SK-N-SH (cell line): ENCODE data around the gene APEH. TPM values are rescaled to one million over a fixed set of nuclear protein-coding genes. Genes with fewer than 3 reads are reported as not detected.

Source experiments
- CTCF ChIA-PET: fragments of 300-600, 350-600 bp; formaldehyde crosslinking; extraction: SDS; loops from one replicate; lab custom pipeline; 2021; lab: Yijun Ruan, JAX
- POLR2A ChIA-PET: fragments of 350-600 bp; sonication (Branson Sonifier 250); formaldehyde crosslinking; extraction: SDS; loops from one replicate; lab custom pipeline; 2020; ENCODE audit warnings: antibody characterized with exemption, inconsistent platforms; lab: Yijun Ruan, JAX
- DNase-seq: peaks from one replicate; pipeline ENCODE4 v3.0.0; 2012
- H2AFZ ChIP-seq: fragments of 200-600 bp; sonication (generic); 2 replicates; pipeline ENCODE4 v1.8.1; 2016; ENCODE audit warnings: antibody characterized with exemption, mild to moderate bottlenecking, low read depth
- H3F3A ChIP-seq: fragments of 200-600 bp; sonication (generic); replicated peaks from 2 replicates; pipeline ENCODE3; 2016; ENCODE audit warnings: antibody characterized with exemption, mild to moderate bottlenecking; ENCODE audit not compliant: insufficient read depth
- H3K27ac ChIP-seq, 2 experiments: fragments of 200-500 bp in 1 of 2; fragments of 200-600 bp in 1 of 2; sonication (Bioruptor generic) in 1 of 2; sonication (generic), shearing (Covaris generic) in 1 of 2; 2 replicates each; pipeline versions ENCODE4 v1.5.1 to v1.6.1; 2014 to 2016; ENCODE audit warnings: low read depth in 2 of 2, inconsistent platforms in 1 of 2, low read length in 1 of 2, mild to moderate bottlenecking in 1 of 2, mixed read lengths in 1 of 2
- H3K27me3 ChIP-seq: fragments of 200-600 bp; sonication (generic), shearing (Covaris generic); 2 replicates; pipeline ENCODE4 v1.6.1; 2016; ENCODE audit warnings: mixed run types; ENCODE audit not compliant: insufficient read depth
- H3K36me3 ChIP-seq, 2 experiments: fragments of 200-500 bp in 1 of 2; fragments of 200-600 bp in 1 of 2; sonication (Bioruptor generic) in 1 of 2; sonication (generic) in 1 of 2; replicated peaks in 1 of 2; 2 replicates each; pipeline versions ENCODE3 to v1.5.1; 2014 to 2016; ENCODE audit warnings: low read length in 1 of 2, mild to moderate bottlenecking in 1 of 2; ENCODE audit not compliant: insufficient read depth in 2 of 2, control insufficient read depth in 1 of 2
- H3K4me1 ChIP-seq, 2 experiments: fragments of 200-500 bp in 1 of 2; fragments of 200-600 bp in 1 of 2; sonication (Bioruptor generic) in 1 of 2; sonication (generic), shearing (Covaris generic) in 1 of 2; 2 replicates each; pipeline versions ENCODE4 v1.5.1 to v1.6.1; 2014 to 2016; ENCODE audit warnings: low read depth in 1 of 2, low read length in 1 of 2, mixed run types in 1 of 2; ENCODE audit not compliant: insufficient read depth in 2 of 2, control insufficient read depth in 1 of 2
- H3K4me2 ChIP-seq: fragments of 200-600 bp; sonication (generic), shearing (Covaris generic); 2 replicates; pipeline ENCODE4 v1.6.1; 2017; ENCODE audit warnings: mixed run types
- H3K4me3 ChIP-seq, 2 experiments: fragments of 200-500 bp in 1 of 2; fragments of 200-600 bp in 1 of 2; sonication (Bioruptor generic) in 1 of 2; sonication (generic), shearing (Covaris generic) in 1 of 2; 2 replicates each; pipeline versions ENCODE4 v1.5.1 to v1.8.1; 2014 to 2016; ENCODE audit warnings: low read depth in 2 of 2, inconsistent platforms in 1 of 2, low read length in 1 of 2, mild to moderate bottlenecking in 1 of 2, mixed read lengths in 1 of 2, moderate library complexity in 1 of 2
- H3K79me2 ChIP-seq: fragments of 200-600 bp; sonication (generic); 2 replicates; pipeline ENCODE4 v1.8.1; 2017; ENCODE audit warnings: mild to moderate bottlenecking; ENCODE audit not compliant: insufficient read depth
- H3K9ac ChIP-seq: fragments of 200-600 bp; sonication (generic); 2 replicates; pipeline ENCODE4 v1.6.1; 2017; ENCODE audit warnings: mixed run types
- H3K9me2 ChIP-seq: fragments of 200-600 bp; sonication (generic); 2 replicates; pipeline ENCODE4 v1.6.1; 2017; ENCODE audit warnings: mixed run types
- H3K9me3 ChIP-seq: fragments of 200-600 bp; sonication (generic); 2 replicates; pipeline ENCODE4 v1.6.1; 2017; ENCODE audit warnings: mixed run types, mild to moderate bottlenecking, moderate library complexity
- H4K20me1 ChIP-seq: fragments of 200-600 bp; sonication (generic); 2 replicates; pipeline ENCODE4 v1.6.1; 2017; ENCODE audit warnings: mild to moderate bottlenecking, mixed run types; ENCODE audit not compliant: insufficient read depth
- CHD2 ChIP-seq: fragments of 150-350 bp; IDR thresholded peaks from 2 replicates; pipeline ENCODE4 v1.6.1; 2018; ENCODE audit warnings: low read length; ENCODE audit not compliant: partially characterized antibody
- FOXJ3 ChIP-seq: sonication (generic); formaldehyde crosslinking; IDR thresholded peaks from 2 replicates; pipeline ENCODE4 v1.5.1; 2020; ENCODE audit warnings: mild to moderate bottlenecking, missing genetic modification reagents
- FOXM1 ChIP-seq: IDR thresholded peaks from 2 replicates; pipeline ENCODE4 v1.4.0; 2012; ENCODE audit warnings: low read depth, mild to moderate bottlenecking
- JUND ChIP-seq: IDR thresholded peaks from 2 replicates; pipeline ENCODE4 v1.4.0; 2012
- NFIC ChIP-seq: IDR thresholded peaks from 2 replicates; pipeline ENCODE4 v1.4.0; 2012; ENCODE audit warnings: borderline replicate concordance
- NRF1 ChIP-seq: IDR thresholded peaks from 2 replicates; pipeline ENCODE4 v1.6.1; 2012; ENCODE audit warnings: low read depth, mild to moderate bottlenecking, low read length
- RCOR1 ChIP-seq: fragments of 150-350 bp; IDR thresholded peaks from 2 replicates; pipeline ENCODE4 v1.6.1; 2017; ENCODE audit warnings: antibody characterized with exemption, low read length
- RFX5 ChIP-seq: IDR thresholded peaks from 2 replicates; pipeline ENCODE4 v1.6.1; 2012; ENCODE audit warnings: mild to moderate bottlenecking, improper control_type of control experiment, low read length
- RXRA ChIP-seq: IDR thresholded peaks from 2 replicates; pipeline ENCODE4 v1.4.0; 2012; ENCODE audit warnings: low read depth, mild to moderate bottlenecking, borderline replicate concordance
- SIN3A ChIP-seq: IDR thresholded peaks from 2 replicates; pipeline ENCODE4 v1.6.1; 2012; ENCODE audit warnings: low read depth, mild to moderate bottlenecking, low read length, moderate library complexity, borderline replicate concordance
- SMC3 ChIP-seq: IDR thresholded peaks from 2 replicates; pipeline ENCODE4 v1.6.1; 2012; ENCODE audit warnings: low read depth, low read length, improper control_type of control experiment
- TAF1 ChIP-seq: IDR thresholded peaks from 2 replicates; pipeline ENCODE4 v1.6.1; 2012; ENCODE audit warnings: low read depth, mild to moderate bottlenecking, low read length, moderate library complexity, borderline replicate concordance
- TEAD4 ChIP-seq: IDR thresholded peaks from 2 replicates; pipeline ENCODE4 v1.4.0; 2012; ENCODE audit warnings: mild to moderate bottlenecking, borderline replicate concordance; ENCODE audit not compliant: insufficient read depth
- USF2 ChIP-seq: fragments of 150-350 bp; IDR thresholded peaks from 2 replicates; pipeline ENCODE4 v1.6.1; 2017; ENCODE audit warnings: antibody characterized with exemption, low read length, low read depth, borderline replicate concordance
- YY1 ChIP-seq: IDR thresholded peaks from 2 replicates; pipeline ENCODE4 v1.4.0; 2012; ENCODE audit warnings: low read depth, mild to moderate bottlenecking
- WGBS: methylation state at CpG from one replicate; pipeline ENCODE4 v1.1.6; 2017; ENCODE audit warnings: low lambda C conversion rate; 5-methylcytosine and 5-hydroxymethylcytosine counted together
- polyA plus RNA-seq, 3 experiments: library from polyadenylated mRNA; depleted of rRNA; stranded (reverse); fragments of >200 nt; gene quantifications; 2 replicates each; pipeline ENCODE4 v1.2.3, GENCODE V29; 2012
- TF ChIP-seq, protein P1 (sequence below): fragments of 200-600 bp; sonication (generic); IDR thresholded peaks from 2 replicates; pipeline ENCODE4 v1.6.1; 2017; ENCODE audit warnings: antibody characterized with exemption, mild to moderate bottlenecking, moderate library complexity
- TF ChIP-seq, protein P2 (sequence below): IDR thresholded peaks from 2 replicates; pipeline ENCODE4 v1.6.1; 2012; ENCODE audit warnings: mild to moderate bottlenecking, low read depth, low read length, moderate library complexity
- TF ChIP-seq, protein P3 (sequence below): IDR thresholded peaks from 2 replicates; pipeline ENCODE4; 2012

APEH gene
- polyA plus RNA-seq, 1 of the 3 experiments (the other 2 are of a cell fraction) = 112 TPM

DNA sequence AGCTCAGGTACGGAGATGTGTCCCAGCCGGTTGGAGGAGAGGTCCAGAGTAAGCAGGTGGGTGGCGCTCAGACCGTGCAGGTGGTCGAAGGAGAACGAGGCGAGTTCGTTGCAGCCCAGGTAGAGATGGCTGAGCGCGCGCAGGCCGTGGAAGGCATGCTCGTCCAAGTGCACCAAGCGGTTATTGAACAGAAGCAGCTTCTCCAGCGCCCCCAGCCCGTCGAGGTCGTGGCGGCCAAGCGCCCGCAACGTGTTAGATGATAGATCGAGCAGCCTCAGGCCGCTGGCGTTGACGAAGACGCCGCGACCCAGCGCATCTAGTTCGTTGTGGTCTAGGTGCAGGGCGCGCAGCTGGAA, 44.7 kb downstream of the APEH start:
- no peaks in the 10 kb centered on the region for H3K9me3 ChIP-seq
- H2AFZ ChIP-seq = no peak overlapping the region
- H3K4me2 ChIP-seq = peak overlapping the region; percentile 74
- H3K9me2 ChIP-seq = no peaks in the 10 kb centered on the region
- peaks cover 15% of the 10 kb centered on the region for H3K79me2 ChIP-seq
- H3F3A ChIP-seq = peaks cover 6% of the 10 kb centered on the region
- no peaks in the 10 kb centered on the region for H3K27me3 ChIP-seq
- H3K4me1 ChIP-seq = peaks cover 8 to 24% of the 10 kb centered on the region in 2 experiments; a peak in 2 of 4 replicates
- H3K4me3 ChIP-seq = peak overlapping the region; percentile 47 to 61
- no peak overlapping the region for H3K9ac ChIP-seq
- TF ChIP-seq RFX5 = no peak
- TF ChIP-seq JUND = no peak
- TF ChIP-seq, protein P1, sequence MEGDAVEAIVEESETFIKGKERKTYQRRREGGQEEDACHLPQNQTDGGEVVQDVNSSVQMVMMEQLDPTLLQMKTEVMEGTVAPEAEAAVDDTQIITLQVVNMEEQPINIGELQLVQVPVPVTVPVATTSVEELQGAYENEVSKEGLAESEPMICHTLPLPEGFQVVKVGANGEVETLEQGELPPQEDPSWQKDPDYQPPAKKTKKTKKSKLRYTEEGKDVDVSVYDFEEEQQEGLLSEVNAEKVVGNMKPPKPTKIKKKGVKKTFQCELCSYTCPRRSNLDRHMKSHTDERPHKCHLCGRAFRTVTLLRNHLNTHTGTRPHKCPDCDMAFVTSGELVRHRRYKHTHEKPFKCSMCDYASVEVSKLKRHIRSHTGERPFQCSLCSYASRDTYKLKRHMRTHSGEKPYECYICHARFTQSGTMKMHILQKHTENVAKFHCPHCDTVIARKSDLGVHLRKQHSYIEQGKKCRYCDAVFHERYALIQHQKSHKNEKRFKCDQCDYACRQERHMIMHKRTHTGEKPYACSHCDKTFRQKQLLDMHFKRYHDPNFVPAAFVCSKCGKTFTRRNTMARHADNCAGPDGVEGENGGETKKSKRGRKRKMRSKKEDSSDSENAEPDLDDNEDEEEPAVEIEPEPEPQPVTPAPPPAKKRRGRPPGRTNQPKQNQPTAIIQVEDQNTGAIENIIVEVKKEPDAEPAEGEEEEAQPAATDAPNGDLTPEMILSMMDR = no peak
- TF ChIP-seq SMC3 = no peak
- no peak for TF ChIP-seq FOXM1
- TF ChIP-seq, protein P2, sequence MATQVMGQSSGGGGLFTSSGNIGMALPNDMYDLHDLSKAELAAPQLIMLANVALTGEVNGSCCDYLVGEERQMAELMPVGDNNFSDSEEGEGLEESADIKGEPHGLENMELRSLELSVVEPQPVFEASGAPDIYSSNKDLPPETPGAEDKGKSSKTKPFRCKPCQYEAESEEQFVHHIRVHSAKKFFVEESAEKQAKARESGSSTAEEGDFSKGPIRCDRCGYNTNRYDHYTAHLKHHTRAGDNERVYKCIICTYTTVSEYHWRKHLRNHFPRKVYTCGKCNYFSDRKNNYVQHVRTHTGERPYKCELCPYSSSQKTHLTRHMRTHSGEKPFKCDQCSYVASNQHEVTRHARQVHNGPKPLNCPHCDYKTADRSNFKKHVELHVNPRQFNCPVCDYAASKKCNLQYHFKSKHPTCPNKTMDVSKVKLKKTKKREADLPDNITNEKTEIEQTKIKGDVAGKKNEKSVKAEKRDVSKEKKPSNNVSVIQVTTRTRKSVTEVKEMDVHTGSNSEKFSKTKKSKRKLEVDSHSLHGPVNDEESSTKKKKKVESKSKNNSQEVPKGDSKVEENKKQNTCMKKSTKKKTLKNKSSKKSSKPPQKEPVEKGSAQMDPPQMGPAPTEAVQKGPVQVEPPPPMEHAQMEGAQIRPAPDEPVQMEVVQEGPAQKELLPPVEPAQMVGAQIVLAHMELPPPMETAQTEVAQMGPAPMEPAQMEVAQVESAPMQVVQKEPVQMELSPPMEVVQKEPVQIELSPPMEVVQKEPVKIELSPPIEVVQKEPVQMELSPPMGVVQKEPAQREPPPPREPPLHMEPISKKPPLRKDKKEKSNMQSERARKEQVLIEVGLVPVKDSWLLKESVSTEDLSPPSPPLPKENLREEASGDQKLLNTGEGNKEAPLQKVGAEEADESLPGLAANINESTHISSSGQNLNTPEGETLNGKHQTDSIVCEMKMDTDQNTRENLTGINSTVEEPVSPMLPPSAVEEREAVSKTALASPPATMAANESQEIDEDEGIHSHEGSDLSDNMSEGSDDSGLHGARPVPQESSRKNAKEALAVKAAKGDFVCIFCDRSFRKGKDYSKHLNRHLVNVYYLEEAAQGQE = no peak
- no peak for TF ChIP-seq TAF1
- no peak for TF ChIP-seq CHD2
- TF ChIP-seq, all 33 proteins: peak for 0
- no peak for DNase-seq
- Histone ChIP-seq H3K36me3 (peaks cover 0 to 38% of the 10 kb centered on the region in 2 experiments), H3K27ac (peak overlapping the region in 1 of 2 experiments; percentile 64; a peak in 2 of 4 replicates), H4K20me1 (no peaks in the 10 kb centered on the region)
- 52% methylated on average over 20 of the region's 33 CpGs for WGBS
- CTCF ChIA-PET = interaction anchor here (1.1 to 7.9 kb wide), 14 partner anchors 10 to 188 kb away, joined by 3 to 76 read pairs (median 4); partner anchors contain the start of genes INKA1 and IP6K1
- POLR2A ChIA-PET = interaction anchor here (0.6 to 1.9 kb wide), 5 partner anchors 11 to 401 kb away, joined by 3 to 8 read pairs (median 4); no protein-coding TSS in a partner anchor

- peaks cover 15% of the 10 kb centered on the region for H3K79me2 ChIP-seq
- 7% methylated on average over 46 of the region's 50 CpGs for WGBS
- no peaks in the 10 kb centered on the region for H4K20me1 ChIP-seq
- CTCF ChIA-PET = interaction anchor here (1.1 to 7.9 kb wide), 13 partner anchors 10 to 180 kb away, joined by 3 to 76 read pairs (median 4); partner anchors contain the start of genes INKA1 and IP6K1
- H3K27me3 ChIP-seq = no peaks in the 10 kb centered on the region
- no peak within 1 kb of the TSS for H2AFZ ChIP-seq
- POLR2A ChIA-PET = interaction anchor here (0.6 to 1.9 kb wide), 6 partner anchors 12 to 401 kb away, joined by 3 to 8 read pairs (median 4); no protein-coding TSS in a partner anchor
- H3K9ac ChIP-seq = no peak within 1 kb of the TSS
- no peaks in the 10 kb centered on the region for H3K9me3 ChIP-seq
- DNase-seq = peak; percentile 99
- peak within 1 kb of the TSS; percentile 47 to 61 for H3K4me3 ChIP-seq
- peaks cover 8 to 26% of the 10 kb centered on the region in 2 experiments; a peak in 2 of 4 replicates for H3K4me1 ChIP-seq
- no peaks in the 10 kb centered on the region for H3K9me2 ChIP-seq
- peak within 1 kb of the TSS; percentile 12 to 64; a peak in 3 of 4 replicates for H3K27ac ChIP-seq
- peak within 1 kb of the TSS; percentile 74 for H3K4me2 ChIP-seq
- H3F3A ChIP-seq = peaks cover 8% of the 10 kb centered on the region
- H3K36me3 ChIP-seq = peaks cover 0 to 38% of the 10 kb centered on the region in 2 experiments
- TF ChIP-seq YY1 (0 out of 2 replicates have a peak, but pooled peaks have one; percentile 26), RFX5 (no peak), USF2 (no peak), NRF1 (no peak), FOXJ3 (CRISPR knock-in tag) (no peak), TEAD4 (no peak), JUND (peak; percentile 55; the same call in 1 of the 2 replicates), NFIC (peak; percentile 29; the same call in 1 of the 2 replicates), RXRA (no peak), SMC3 (peak; percentile 8; the same call in 1 of the 2 replicates), TAF1 (peak; percentile 30; the same call in 1 of the 2 replicates), RCOR1 (no peak), SIN3A (0 out of 2 replicates have a peak, but pooled peaks have one; percentile 16)
- TF ChIP-seq, protein P3, sequence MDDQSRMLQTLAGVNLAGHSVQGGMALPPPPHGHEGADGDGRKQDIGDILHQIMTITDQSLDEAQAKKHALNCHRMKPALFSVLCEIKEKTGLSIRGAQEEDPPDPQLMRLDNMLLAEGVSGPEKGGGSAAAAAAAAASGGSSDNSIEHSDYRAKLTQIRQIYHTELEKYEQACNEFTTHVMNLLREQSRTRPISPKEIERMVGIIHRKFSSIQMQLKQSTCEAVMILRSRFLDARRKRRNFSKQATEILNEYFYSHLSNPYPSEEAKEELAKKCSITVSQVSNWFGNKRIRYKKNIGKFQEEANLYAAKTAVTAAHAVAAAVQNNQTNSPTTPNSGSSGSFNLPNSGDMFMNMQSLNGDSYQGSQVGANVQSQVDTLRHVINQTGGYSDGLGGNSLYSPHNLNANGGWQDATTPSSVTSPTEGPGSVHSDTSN = no peak
These were observed 45.2 kb downstream of the APEH start, which contains the start of gene AMIGO3 for GRCh38 chr3:49719214-49719884. Gene AMIGO3 (minus strand): TSS chr3:49719684. CDS start chr3:49719465, 219 bp downstream.
